SKM-1 (cell line): ENCODE measurements around the gene MRGPRG.
"Not testable (repeated sequence)": the region's sequence is repeated elsewhere in the genome, so short reads cannot be mapped to it uniquely, and the experiment has no call there.

Experiments
- DNase-seq: peaks from one replicate; lab custom pipeline; 2025; ENCODE audit not compliant: unreplicated experiment; lab: John Stamatoyannopoulos, UW

Gene MRGPRG

GRCh38 chr11:3177931-3178330, 40.7 kb downstream of the MRGPRG start:
- DNase-seq = no peak

DNA sequence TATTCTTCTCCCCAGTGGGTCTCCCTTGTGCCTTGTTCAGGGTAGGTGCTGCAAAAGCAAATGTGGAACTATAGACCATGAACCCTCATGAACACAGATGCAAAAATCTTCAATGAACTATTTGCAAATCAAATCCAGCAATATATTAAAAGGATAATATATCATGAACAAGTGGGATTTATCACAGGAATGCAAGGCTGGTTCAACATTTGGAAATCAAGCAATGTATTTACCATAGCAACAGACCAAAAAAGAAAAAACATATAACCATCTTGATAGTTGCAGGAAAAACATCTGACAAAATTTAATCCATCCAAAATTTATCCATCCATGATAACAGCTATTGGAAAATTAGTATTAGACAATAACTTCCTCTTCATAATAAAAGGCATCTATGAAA, 42.1 kb downstream of the MRGPRG start:
- no peak for DNase-seq

GRCh38 chr11:3175194-3175593, 43.4 kb downstream of the MRGPRG start:
- no peak for DNase-seq

DNA sequence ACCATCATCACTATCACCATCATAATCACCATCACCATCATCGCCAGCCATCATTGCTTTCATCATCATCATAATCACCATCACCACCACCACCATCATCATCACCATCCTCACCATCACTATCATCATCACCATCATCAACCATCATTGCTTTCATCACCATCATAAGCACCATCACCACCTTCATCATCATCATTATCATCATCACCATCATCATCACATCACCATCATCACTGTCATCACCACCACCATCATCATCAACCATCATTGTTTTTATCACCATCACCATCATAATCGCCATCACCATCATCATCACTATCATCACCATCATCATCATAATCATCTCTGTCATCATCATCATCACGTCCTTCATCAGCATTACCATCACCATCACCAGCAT, 44.2 kb downstream of the MRGPRG start:
- no peak for DNase-seq

DNA sequence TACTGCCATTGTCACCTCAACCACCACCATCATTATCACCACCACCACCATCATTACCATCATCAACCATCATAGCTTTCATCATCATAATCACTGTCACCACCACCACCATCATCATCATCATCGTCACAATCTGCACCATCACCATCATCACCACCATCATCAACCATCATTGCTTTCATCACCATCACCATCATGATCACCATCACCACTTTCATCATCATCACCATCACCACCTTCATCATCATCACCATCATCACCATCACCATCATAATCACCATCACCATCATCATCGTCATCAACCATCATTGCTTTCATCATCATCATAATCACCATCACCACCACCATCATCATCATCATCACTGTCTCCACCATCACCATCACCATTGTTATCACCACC, 44.8 kb downstream of the MRGPRG start:
- DNase-seq = no peak

DNA sequence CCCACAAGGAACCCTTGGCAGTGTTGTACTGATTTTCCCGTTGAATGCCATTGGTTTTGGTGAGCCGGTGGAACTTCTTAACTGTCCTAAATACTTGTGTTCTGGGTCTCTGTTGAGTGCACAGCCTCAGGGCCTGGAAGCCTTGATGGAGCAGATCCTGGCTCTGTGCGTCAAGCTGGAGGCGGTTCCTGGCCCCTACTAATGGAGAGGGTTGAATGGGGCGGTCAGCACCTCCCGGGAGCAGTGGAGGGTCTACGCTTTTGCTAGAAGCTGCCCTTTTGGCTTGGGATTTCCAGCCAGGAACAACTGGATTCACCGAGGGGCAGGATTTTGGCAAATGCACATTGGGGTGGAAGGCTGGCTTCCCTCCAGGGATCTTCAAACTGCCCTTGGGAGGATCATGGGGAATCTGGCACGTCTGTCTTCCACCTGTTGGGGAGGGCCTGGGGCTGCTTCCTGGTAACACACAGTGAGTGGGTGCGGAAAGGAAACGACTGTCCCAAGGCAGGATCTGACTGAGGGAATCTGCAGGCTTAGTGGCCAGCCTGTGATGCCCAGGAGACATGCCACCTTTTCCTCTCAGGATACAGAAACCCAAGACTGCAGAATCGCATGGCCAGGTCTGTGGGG, 46.6 kb downstream of the MRGPRG start:
- DNase-seq = no peak

- DNase-seq = no peak
Measured at GRCh38 chr11:3170756-3171650, 47.6 kb downstream of the MRGPRG start.

DNA sequence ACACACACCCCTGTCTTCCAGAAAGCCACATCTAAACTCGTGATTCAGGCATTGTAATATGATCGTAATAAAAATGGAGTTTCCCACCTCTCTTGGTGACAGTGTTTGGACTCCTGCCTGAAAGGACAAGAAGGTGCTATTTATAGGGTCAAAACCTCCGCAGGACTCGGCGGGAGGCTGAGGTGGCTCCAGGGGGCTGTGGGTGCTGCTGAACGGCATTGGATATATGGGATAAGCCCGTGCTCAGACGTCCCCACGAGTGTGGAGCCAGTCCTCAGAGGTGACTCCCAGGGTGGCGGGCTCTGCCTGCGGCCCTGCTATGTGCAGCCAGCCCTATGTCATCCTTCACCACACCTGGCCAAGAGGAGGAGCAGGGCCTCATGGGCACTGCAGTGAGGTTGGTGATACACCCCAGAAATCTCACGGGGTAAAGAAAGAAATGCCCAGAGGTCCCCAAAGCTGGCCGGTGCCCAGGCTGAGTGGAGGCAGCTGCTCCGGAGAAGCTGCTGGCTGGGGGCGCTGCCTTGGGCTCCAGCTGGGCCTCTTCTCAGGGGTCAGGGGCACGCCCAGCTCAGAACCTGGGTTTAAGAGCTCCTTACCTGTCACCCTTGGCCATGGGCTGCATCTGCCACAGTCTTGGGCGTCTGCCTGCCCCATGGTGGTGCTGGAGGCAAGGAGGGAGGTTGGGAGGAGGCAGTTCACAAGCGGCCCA, 48.4 kb downstream of the MRGPRG start:
- DNase-seq = no peak

DNA sequence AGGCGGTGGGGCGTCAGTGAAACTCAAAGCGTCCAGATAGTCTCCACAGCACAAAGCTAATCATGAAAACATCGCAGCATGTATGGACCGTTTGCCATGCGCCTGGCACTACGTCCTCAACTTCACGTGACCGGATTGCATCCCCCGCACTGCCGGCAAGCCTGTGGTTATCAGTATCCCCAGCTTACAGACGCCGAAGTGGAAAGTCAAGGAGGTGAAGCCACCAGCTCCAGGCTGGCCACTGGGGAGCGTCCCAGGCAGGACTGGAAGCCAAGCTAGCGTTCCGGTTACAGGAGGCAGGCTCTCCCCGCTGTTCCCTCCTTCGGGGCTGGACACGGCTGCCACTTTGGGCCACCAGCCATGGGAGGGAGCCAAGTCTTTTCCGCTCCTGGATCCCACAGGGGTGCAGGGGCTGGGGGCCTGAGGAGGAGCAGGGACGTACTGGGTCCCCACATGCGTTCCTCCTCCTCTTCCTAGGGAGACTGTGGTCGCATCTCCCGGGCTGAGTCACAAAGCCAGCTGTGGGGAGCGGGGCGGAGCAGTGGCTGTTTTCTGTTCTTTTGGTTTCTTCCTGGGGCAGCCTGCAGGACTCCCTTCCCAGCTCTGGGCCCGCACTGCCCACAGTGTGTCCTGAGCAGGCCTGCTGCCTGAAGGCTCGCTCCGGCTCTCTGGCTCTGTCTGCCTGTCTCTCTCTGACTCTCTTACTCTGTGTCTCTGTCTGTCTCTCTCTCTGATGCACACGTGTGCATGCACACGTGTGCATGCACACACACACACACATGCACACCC, 49.2 kb downstream of the MRGPRG start:
- DNase-seq = peak; percentile 32

- DNase-seq = not testable (repeated sequence)
Measured at GRCh38 chr11:3168742-3169254, 49.8 kb downstream of the MRGPRG start.
